WI38 (cell line): Measurements from ENCODE around the gene NUP214.

Experiments
- H3K4me3 ChIP-seq: 2 replicates; pipeline ENCODE4 v1.5.1; 2011; ENCODE audit warnings: low read depth, mild to moderate bottlenecking, control low read depth, low read length
- CTCF ChIP-seq: IDR thresholded peaks from 2 replicates; pipeline ENCODE4 v1.5.1; 2012; ENCODE audit warnings: low read depth, mild to moderate bottlenecking, control low read depth, low read length

NUP214 gene

GRCh38 chr9:131214876-131215275 lies 89.5 kb downstream of the NUP214 start:
- H3K4me3 ChIP-seq: no peak overlapping the region

DNA sequence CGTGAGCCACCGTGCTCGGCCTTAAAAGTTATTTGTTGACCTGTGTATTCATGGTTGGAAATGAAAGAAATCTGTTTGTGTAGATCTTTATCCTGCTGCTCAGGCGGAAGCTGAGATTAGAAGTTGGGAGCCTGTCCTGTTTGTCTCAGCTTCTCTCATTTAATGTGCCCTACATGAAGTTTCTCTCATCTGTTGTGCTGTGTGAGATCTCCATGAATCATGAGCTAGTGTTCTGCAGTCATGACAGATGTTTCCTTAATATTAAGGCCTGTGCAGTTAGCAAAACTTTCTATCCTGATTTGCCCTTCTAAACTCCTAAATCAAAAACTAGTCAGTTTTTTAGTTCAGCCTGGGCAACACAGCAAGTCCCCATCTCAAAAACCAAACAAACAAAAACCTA lies 91.4 kb downstream of the NUP214 start:
- H3K4me3 ChIP-seq: no peak overlapping the region
- no peak for TF ChIP-seq CTCF

More at GRCh38 chr9:131214876-131215275, 89.5 kb downstream of the NUP214 start:
- TF ChIP-seq CTCF: no peak

- no peak for TF ChIP-seq CTCF
- H3K4me3 ChIP-seq: no peak overlapping the region
These were observed 92.1 kb downstream of the NUP214 start for GRCh38 chr9:131217331-131218031.

DNA sequence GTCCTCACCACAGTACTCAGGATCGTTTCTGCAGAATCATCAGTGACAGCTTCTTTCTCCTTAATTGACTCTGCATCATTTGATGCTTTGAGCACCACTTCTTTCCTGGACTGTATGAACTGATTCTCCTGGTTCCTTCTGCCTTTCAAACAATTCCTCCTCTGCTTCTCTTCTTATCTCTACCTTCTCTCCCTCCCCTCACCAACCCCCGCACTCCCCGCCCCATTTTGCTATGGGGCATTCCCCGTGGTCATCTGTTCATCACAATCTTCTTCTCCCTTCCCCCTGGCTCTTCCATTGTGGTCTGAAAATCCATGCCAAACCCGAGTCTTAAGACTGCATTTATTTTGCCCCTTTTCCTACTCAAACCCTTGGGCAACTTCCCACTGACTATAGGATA lies 93.0 kb downstream of the NUP214 start:
- TF ChIP-seq CTCF: no peak
- no peak overlapping the region for H3K4me3 ChIP-seq

GRCh38 chr9:131220485-131220884 lies 95.1 kb downstream of the NUP214 start:
- no peak for TF ChIP-seq CTCF
- no peak overlapping the region for H3K4me3 ChIP-seq

DNA sequence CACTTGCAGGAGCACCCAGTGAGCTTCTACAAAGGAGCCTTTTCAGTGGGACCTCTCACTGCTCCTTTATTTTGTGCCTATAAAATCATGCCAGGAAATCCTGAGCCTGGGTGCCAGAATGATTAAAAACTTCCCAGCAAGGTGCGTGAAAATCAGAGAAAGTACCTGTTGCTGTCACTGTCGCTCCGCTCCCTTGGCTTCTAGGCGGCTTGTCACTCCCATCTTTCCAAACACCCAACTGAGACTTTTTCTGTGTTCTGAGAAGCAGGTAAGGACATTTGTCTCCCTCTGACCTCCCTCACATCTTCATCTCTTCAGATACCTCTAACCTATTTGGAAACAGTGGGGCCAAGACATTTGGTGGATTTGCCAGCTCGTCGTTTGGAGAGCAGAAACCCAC lies 97.1 kb downstream of the NUP214 start:
- TF ChIP-seq CTCF: no peak
- no peak overlapping the region for H3K4me3 ChIP-seq

DNA sequence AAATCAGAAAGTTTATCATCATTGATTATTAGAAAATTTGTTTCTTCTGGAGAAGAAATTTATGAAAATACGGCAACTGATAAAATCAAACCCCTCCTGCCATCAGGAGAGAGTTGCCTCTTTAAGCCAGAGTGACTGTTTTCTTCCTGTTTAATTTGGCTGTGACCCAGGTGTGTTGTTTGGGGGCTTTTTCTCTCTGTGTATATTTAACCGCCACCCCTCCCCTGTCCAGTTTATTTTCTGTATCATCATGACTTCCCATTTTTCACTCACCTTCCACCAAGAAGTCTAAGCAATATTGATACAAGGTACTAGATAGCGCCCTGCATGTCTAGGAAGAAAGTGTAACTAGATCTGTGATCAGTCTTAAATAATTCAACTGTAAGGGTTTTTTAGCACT lies 100.8 kb downstream of the NUP214 start:
- H3K4me3 ChIP-seq: no peak overlapping the region
- no peak for TF ChIP-seq CTCF
